ENCODE results near the gene TGFB3.
"Not testable (repeated sequence)": the region's sequence is repeated elsewhere in the genome, so short reads cannot be mapped to it uniquely, and the experiment has no call there.

The TGFB3 gene

GRCh38 chr14:75981426-75982265 lies at the start of gene TGFB3:
TGFB3 (minus strand) TSS chr14:75981995; CDS start chr14:75980893, 1,102 bp downstream.
- peaks cover 32 to 34% of the 10 kb centered on the region in 2 donors for H3K4me1 ChIP-seq (ENCODE audit: control insufficient read depth in 2 of 2, insufficient read depth in 2 of 2, low read length in 2 of 2)
- H3K9me3 ChIP-seq (ENCODE audit: control insufficient read depth in 2 of 2, low read length in 2 of 2) = no peaks in the 10 kb centered on the region
- no peaks in the 10 kb centered on the region for H3K36me3 ChIP-seq (ENCODE audit: control insufficient read depth in 2 of 2, insufficient read depth in 2 of 2, low read length in 2 of 2)

GRCh38 chr14:76024211-76024907 lies 42.6 kb upstream of the TGFB3 start:
- Histone ChIP-seq H3K27me3 (ENCODE audit: control insufficient read depth in 2 of 2, insufficient read depth in 2 of 2, low read length in 2 of 2) (no peaks in the 10 kb centered on the region), H3K4me3 (ENCODE audit: low read length in 2 of 2) (no peak overlapping the region), H3K36me3 (ENCODE audit: control insufficient read depth in 2 of 2, insufficient read depth in 2 of 2, low read length in 2 of 2) (peaks cover 7 to 13% of the 10 kb centered on the region in 2 donors), H3K9me3 (ENCODE audit: control insufficient read depth in 2 of 2, low read length in 2 of 2) (peaks cover 0 to under 1% of the 10 kb centered on the region in 2 donors), H3K9ac (ENCODE audit: low read depth in 1 of 2, low read length in 2 of 2) (no peak overlapping the region), H3K27ac (ENCODE audit: low read depth in 2 of 2, low read length in 2 of 2) (no peak overlapping the region), H3K4me1 (ENCODE audit: control insufficient read depth in 2 of 2, insufficient read depth in 2 of 2, low read length in 2 of 2) (no peaks in the 10 kb centered on the region)

More at GRCh38 chr14:75981426-75982265, at the start of gene TGFB3:
- H3K9ac ChIP-seq (ENCODE audit: low read depth in 1 of 2, low read length in 2 of 2) = peak within 1 kb of the TSS; percentile 77 to 78
- peak within 1 kb of the TSS; percentile 87 to 89 for H3K27ac ChIP-seq (ENCODE audit: low read depth in 2 of 2, low read length in 2 of 2)
- no peaks in the 10 kb centered on the region for H3K27me3 ChIP-seq (ENCODE audit: control insufficient read depth in 2 of 2, insufficient read depth in 2 of 2, low read length in 2 of 2)
- H3K4me3 ChIP-seq (ENCODE audit: low read length in 2 of 2) = peak within 1 kb of the TSS; percentile 81 to 82

- Histone ChIP-seq H3K36me3 (ENCODE audit: control insufficient read depth in 2 of 2, insufficient read depth in 2 of 2, low read length in 2 of 2) (peaks cover 7 to 13% of the 10 kb centered on the region in 2 donors), H3K27ac (ENCODE audit: low read depth in 2 of 2, low read length in 2 of 2) (no peak overlapping the region), H3K4me1 (ENCODE audit: control insufficient read depth in 2 of 2, insufficient read depth in 2 of 2, low read length in 2 of 2) (no peaks in the 10 kb centered on the region), H3K9me3 (ENCODE audit: control insufficient read depth in 2 of 2, low read length in 2 of 2) (peaks cover 0 to 3% of the 10 kb centered on the region in 2 donors), H3K27me3 (ENCODE audit: control insufficient read depth in 2 of 2, insufficient read depth in 2 of 2, low read length in 2 of 2) (no peaks in the 10 kb centered on the region), H3K4me3 (ENCODE audit: low read length in 2 of 2) (no peak overlapping the region), H3K9ac (ENCODE audit: low read depth in 1 of 2, low read length in 2 of 2) (no peak overlapping the region)
Observed at GRCh38 chr14:76023757-76024156, 42.0 kb upstream of the TGFB3 start.

GRCh38 chr14:76022991-76023390 lies 41.2 kb upstream of the TGFB3 start:
- Histone ChIP-seq H3K27me3 (ENCODE audit: control insufficient read depth in 2 of 2, insufficient read depth in 2 of 2, low read length in 2 of 2) (no peaks in the 10 kb centered on the region), H3K36me3 (ENCODE audit: control insufficient read depth in 2 of 2, insufficient read depth in 2 of 2, low read length in 2 of 2) (peaks cover 7 to 13% of the 10 kb centered on the region in 2 donors), H3K9me3 (ENCODE audit: control insufficient read depth in 2 of 2, low read length in 2 of 2) (peaks cover 0 to 3% of the 10 kb centered on the region in 2 donors), H3K4me3 (ENCODE audit: low read length in 2 of 2) (no peak overlapping the region), H3K9ac (ENCODE audit: low read depth in 1 of 2, low read length in 2 of 2) (no peak overlapping the region), H3K4me1 (ENCODE audit: control insufficient read depth in 2 of 2, insufficient read depth in 2 of 2, low read length in 2 of 2) (no peaks in the 10 kb centered on the region), H3K27ac (ENCODE audit: low read depth in 2 of 2, low read length in 2 of 2) (no peak overlapping the region)

GRCh38 chr14:76019676-76020075 lies 37.9 kb upstream of the TGFB3 start:
- Histone ChIP-seq H3K27ac (ENCODE audit: low read depth in 2 of 2, low read length in 2 of 2) (no peak overlapping the region), H3K9ac (ENCODE audit: low read depth in 1 of 2, low read length in 2 of 2) (no peak overlapping the region), H3K4me3 (ENCODE audit: low read length in 2 of 2) (no peak overlapping the region), H3K4me1 (ENCODE audit: control insufficient read depth in 2 of 2, insufficient read depth in 2 of 2, low read length in 2 of 2) (no peaks in the 10 kb centered on the region), H3K27me3 (ENCODE audit: control insufficient read depth in 2 of 2, insufficient read depth in 2 of 2, low read length in 2 of 2) (no peaks in the 10 kb centered on the region), H3K9me3 (ENCODE audit: control insufficient read depth in 2 of 2, low read length in 2 of 2) (peaks cover 0 to 3% of the 10 kb centered on the region in 2 donors), H3K36me3 (ENCODE audit: control insufficient read depth in 2 of 2, insufficient read depth in 2 of 2, low read length in 2 of 2) (peaks cover 12 to 13% of the 10 kb centered on the region in 2 donors)

GRCh38 chr14:76015668-76016067 lies 33.9 kb upstream of the TGFB3 start:
- Histone ChIP-seq H3K4me1 (ENCODE audit: control insufficient read depth in 2 of 2, insufficient read depth in 2 of 2, low read length in 2 of 2) (no peaks in the 10 kb centered on the region), H3K27me3 (ENCODE audit: control insufficient read depth in 2 of 2, insufficient read depth in 2 of 2, low read length in 2 of 2) (no peaks in the 10 kb centered on the region), H3K9me3 (ENCODE audit: control insufficient read depth in 2 of 2, low read length in 2 of 2) (peaks cover 0 to 3% of the 10 kb centered on the region in 2 donors), H3K4me3 (ENCODE audit: low read length in 2 of 2) (no peak overlapping the region), H3K9ac (ENCODE audit: low read depth in 1 of 2, low read length in 2 of 2) (no peak overlapping the region), H3K36me3 (ENCODE audit: control insufficient read depth in 2 of 2, insufficient read depth in 2 of 2, low read length in 2 of 2) (peaks cover 5 to 17% of the 10 kb centered on the region in 2 donors), H3K27ac (ENCODE audit: low read depth in 2 of 2, low read length in 2 of 2) (no peak overlapping the region)

GRCh38 chr14:76015191-76015590 lies 33.4 kb upstream of the TGFB3 start:
- peaks cover 0 to 3% of the 10 kb centered on the region in 2 donors for H3K9me3 ChIP-seq (ENCODE audit: control insufficient read depth in 2 of 2, low read length in 2 of 2)
- H3K27me3 ChIP-seq (ENCODE audit: control insufficient read depth in 2 of 2, insufficient read depth in 2 of 2, low read length in 2 of 2) = no peaks in the 10 kb centered on the region
- no peak overlapping the region for H3K9ac ChIP-seq (ENCODE audit: low read depth in 1 of 2, low read length in 2 of 2)
- H3K36me3 ChIP-seq (ENCODE audit: control insufficient read depth in 2 of 2, insufficient read depth in 2 of 2, low read length in 2 of 2) = peaks cover 2 to 17% of the 10 kb centered on the region in 2 donors
- no peaks in the 10 kb centered on the region for H3K4me1 ChIP-seq (ENCODE audit: control insufficient read depth in 2 of 2, insufficient read depth in 2 of 2, low read length in 2 of 2)
- no peak overlapping the region for H3K4me3 ChIP-seq (ENCODE audit: low read length in 2 of 2)
- no peak overlapping the region for H3K27ac ChIP-seq (ENCODE audit: low read depth in 2 of 2, low read length in 2 of 2)

GRCh38 chr14:76012354-76012753 lies 30.6 kb upstream of the TGFB3 start:
- Histone ChIP-seq H3K4me1 (ENCODE audit: control insufficient read depth in 2 of 2, insufficient read depth in 2 of 2, low read length in 2 of 2) (no peaks in the 10 kb centered on the region), H3K9me3 (ENCODE audit: control insufficient read depth in 2 of 2, low read length in 2 of 2) (no peaks in the 10 kb centered on the region), H3K36me3 (ENCODE audit: control insufficient read depth in 2 of 2, insufficient read depth in 2 of 2, low read length in 2 of 2) (peaks cover 12 to 26% of the 10 kb centered on the region in 2 donors), H3K27me3 (ENCODE audit: control insufficient read depth in 2 of 2, insufficient read depth in 2 of 2, low read length in 2 of 2) (no peaks in the 10 kb centered on the region), H3K27ac (ENCODE audit: low read depth in 2 of 2, low read length in 2 of 2) (peak overlapping the region; percentile 24 to 27), H3K4me3 (ENCODE audit: low read length in 2 of 2) (no peak overlapping the region), H3K9ac (ENCODE audit: low read depth in 1 of 2, low read length in 2 of 2) (no peak overlapping the region)

GRCh38 chr14:76011930-76012329 lies 30.1 kb upstream of the TGFB3 start:
- Histone ChIP-seq H3K27me3 (ENCODE audit: control insufficient read depth in 2 of 2, insufficient read depth in 2 of 2, low read length in 2 of 2) (no peaks in the 10 kb centered on the region), H3K4me3 (ENCODE audit: low read length in 2 of 2) (no peak overlapping the region), H3K4me1 (ENCODE audit: control insufficient read depth in 2 of 2, insufficient read depth in 2 of 2, low read length in 2 of 2) (no peaks in the 10 kb centered on the region), H3K27ac (ENCODE audit: low read depth in 2 of 2, low read length in 2 of 2) (no peak overlapping the region), H3K36me3 (ENCODE audit: control insufficient read depth in 2 of 2, insufficient read depth in 2 of 2, low read length in 2 of 2) (peaks cover 16 to 30% of the 10 kb centered on the region in 2 donors), H3K9ac (ENCODE audit: low read depth in 1 of 2, low read length in 2 of 2) (no peak overlapping the region), H3K9me3 (ENCODE audit: control insufficient read depth in 2 of 2, low read length in 2 of 2) (no peaks in the 10 kb centered on the region)

GRCh38 chr14:76009627-76010026 lies 27.8 kb upstream of the TGFB3 start:
- not testable (repeated sequence) for H3K27me3 ChIP-seq (ENCODE audit: control insufficient read depth in 2 of 2, insufficient read depth in 2 of 2, low read length in 2 of 2); H3K9me3 ChIP-seq (ENCODE audit: control insufficient read depth in 2 of 2, low read length in 2 of 2); H3K4me3 ChIP-seq (ENCODE audit: low read length in 2 of 2); H3K27ac ChIP-seq (ENCODE audit: low read depth in 2 of 2, low read length in 2 of 2); H3K4me1 ChIP-seq (ENCODE audit: control insufficient read depth in 2 of 2, insufficient read depth in 2 of 2, low read length in 2 of 2); H3K9ac ChIP-seq (ENCODE audit: low read depth in 1 of 2, low read length in 2 of 2)
- H3K36me3 ChIP-seq (ENCODE audit: control insufficient read depth in 2 of 2, insufficient read depth in 2 of 2, low read length in 2 of 2) = peaks cover 22 to 36% of the 10 kb centered on the region in 2 donors

All from mucosa of rectum (tissue), 2 donors.